ENCODE measurements around the gene UHRF2. TPM values are rescaled to one million over a fixed set of nuclear protein-coding genes. Genes with fewer than 3 reads are reported as not detected.

The UHRF2 gene
- total RNA-seq, 1 experiment from 2014 or later, result 39.0 TPM

DNA sequence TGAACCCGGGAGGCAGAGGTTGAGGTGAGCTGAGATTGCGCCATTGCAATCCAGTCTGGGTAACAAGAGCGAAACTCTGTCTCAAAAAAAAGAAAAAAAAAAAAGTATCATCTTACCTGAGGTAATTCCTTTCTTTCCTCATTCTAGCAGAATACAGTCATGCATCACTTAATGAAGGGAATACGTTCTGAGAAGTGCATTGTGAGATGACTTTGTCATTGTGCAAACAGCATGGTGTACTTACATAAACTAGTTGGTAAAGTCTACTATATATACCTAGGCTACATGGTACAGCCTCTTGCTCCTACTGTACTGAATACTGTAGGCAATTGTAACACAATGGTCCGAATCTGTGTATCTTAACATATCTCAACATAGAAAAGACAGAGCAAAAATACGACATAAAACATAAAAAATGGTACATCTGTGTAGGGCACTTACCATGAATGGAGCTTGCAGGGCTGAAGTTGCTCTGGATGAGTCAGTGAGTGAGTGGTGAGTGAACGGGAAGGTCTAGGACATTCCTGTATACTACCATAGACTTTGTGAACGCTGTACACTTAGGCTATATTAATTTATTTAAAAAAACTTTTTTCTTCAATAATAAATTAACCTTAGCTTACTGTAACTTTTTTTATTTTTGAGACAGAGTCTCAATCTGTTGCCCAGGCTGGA, 132.2 kb downstream of the UHRF2 start:
- ChIA-PET POLR2A (no interaction called here), CTCF (no interaction called here)
- H3K36me3 Mint-ChIP-seq, result peaks cover 45% of the 10 kb centered on the region
- H3K27ac Mint-ChIP-seq, result no peak overlapping the region
- DNase-seq (ENCODE audit: low spot score) (no peak), ATAC-seq (no peak)
- H3K4me1 Mint-ChIP-seq, result no peaks in the 10 kb centered on the region
- no peaks in the 10 kb centered on the region for H3K9me3 Mint-ChIP-seq
- H3K4me3 Mint-ChIP-seq, result no peak overlapping the region
- H3K27me3 Mint-ChIP-seq (ENCODE audit: low read depth), result no peaks in the 10 kb centered on the region
- TF ChIP-seq, protein P1, sequence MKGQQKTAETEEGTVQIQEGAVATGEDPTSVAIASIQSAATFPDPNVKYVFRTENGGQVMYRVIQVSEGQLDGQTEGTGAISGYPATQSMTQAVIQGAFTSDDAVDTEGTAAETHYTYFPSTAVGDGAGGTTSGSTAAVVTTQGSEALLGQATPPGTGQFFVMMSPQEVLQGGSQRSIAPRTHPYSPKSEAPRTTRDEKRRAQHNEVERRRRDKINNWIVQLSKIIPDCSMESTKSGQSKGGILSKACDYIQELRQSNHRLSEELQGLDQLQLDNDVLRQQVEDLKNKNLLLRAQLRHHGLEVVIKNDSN (CRISPR knock-in tag; IDR thresholded peaks at IDR 0.05), result no peak
- TF ChIP-seq, protein P2, sequence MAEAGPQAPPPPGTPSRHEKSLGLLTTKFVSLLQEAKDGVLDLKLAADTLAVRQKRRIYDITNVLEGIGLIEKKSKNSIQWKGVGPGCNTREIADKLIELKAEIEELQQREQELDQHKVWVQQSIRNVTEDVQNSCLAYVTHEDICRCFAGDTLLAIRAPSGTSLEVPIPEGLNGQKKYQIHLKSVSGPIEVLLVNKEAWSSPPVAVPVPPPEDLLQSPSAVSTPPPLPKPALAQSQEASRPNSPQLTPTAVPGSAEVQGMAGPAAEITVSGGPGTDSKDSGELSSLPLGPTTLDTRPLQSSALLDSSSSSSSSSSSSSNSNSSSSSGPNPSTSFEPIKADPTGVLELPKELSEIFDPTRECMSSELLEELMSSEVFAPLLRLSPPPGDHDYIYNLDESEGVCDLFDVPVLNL (CRISPR knock-in tag; IDR thresholded peaks at IDR 0.05; ENCODE audit: borderline replicate concordance, low read depth), result no peak
- TF ChIP-seq FOXJ3 (CRISPR knock-in tag; IDR thresholded peaks at IDR 0.05; ENCODE audit: borderline replicate concordance) (no peak), IRF1 (CRISPR knock-in tag; IDR thresholded peaks at IDR 0.05) (no peak), NR2C2 (CRISPR knock-in tag; IDR thresholded peaks at IDR 0.05) (no peak), ETV6 (CRISPR knock-in tag; IDR thresholded peaks at IDR 0.05) (no peak), CREB1 (CRISPR knock-in tag; IDR thresholded peaks at IDR 0.05) (no peak), TEAD1 (CRISPR knock-in tag; IDR thresholded peaks at IDR 0.05) (no peak), SMAD4 (CRISPR knock-in tag; IDR thresholded peaks at IDR 0.05) (no peak), FOXK1 (CRISPR knock-in tag; IDR thresholded peaks at IDR 0.05) (no peak), FOXP1 (CRISPR knock-in tag; IDR thresholded peaks at IDR 0.05; ENCODE audit: borderline replicate concordance) (no peak), TEAD4 (CRISPR knock-in tag; IDR thresholded peaks at IDR 0.05) (no peak)
- TF ChIP-seq, protein P3, sequence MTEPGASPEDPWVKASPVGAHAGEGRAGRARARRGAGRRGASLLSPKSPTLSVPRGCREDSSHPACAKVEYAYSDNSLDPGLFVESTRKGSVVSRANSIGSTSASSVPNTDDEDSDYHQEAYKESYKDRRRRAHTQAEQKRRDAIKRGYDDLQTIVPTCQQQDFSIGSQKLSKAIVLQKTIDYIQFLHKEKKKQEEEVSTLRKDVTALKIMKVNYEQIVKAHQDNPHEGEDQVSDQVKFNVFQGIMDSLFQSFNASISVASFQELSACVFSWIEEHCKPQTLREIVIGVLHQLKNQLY (CRISPR knock-in tag; IDR thresholded peaks at IDR 0.05), result no peak
- TF ChIP-seq, protein P4, sequence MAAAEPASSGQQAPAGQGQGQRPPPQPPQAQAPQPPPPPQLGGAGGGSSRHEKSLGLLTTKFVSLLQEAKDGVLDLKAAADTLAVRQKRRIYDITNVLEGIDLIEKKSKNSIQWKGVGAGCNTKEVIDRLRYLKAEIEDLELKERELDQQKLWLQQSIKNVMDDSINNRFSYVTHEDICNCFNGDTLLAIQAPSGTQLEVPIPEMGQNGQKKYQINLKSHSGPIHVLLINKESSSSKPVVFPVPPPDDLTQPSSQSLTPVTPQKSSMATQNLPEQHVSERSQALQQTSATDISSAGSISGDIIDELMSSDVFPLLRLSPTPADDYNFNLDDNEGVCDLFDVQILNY (CRISPR knock-in tag; IDR thresholded peaks at IDR 0.05), result no peak

DNA sequence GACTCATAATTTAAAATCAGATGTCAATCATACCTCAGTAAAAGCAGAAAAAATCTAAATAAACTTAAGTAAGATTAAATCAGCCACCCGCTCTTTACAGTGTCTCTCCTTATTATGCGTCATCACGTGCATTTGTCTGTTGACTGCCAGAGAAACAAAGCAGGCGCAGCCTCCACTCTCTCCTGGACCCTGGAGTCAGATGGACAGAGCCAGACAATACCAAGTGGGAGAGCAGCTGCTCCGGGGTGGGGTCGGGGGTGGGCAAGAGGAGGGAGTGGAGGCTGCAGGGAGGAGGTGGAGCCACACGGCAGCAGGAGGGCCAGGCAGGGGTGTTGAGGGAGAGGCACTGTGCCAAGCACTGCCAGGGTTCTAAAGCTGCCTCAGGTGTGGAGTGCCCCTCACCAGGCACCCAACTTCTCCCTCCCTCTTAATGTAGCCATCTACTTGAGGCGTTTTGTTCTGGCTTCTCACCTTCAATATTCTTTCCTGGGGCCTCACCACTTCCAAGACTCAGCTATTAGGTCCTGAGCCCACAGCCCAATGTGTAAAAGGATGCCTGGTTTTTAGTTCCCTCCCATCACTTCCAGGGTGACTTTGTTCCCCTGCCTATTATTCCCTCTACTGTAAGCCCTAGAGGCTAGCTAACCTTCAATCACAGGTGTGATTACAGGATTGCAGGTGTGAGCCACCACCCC, 136.3 kb downstream of the UHRF2 start:
- Mint-ChIP-seq H3K36me3 (peaks cover 55% of the 10 kb centered on the region), H3K4me1 (no peaks in the 10 kb centered on the region), H3K9me3 (no peaks in the 10 kb centered on the region), H3K4me3 (no peak overlapping the region), H3K27me3 (ENCODE audit: low read depth) (no peaks in the 10 kb centered on the region), H3K27ac (no peak overlapping the region)
- POLR2A ChIA-PET, result interaction anchor here (0.5 kb wide), 1 partner anchor 99 kb away, joined by 3 read pairs; no protein-coding TSS in a partner anchor
- ATAC-seq (no peak), DNase-seq (ENCODE audit: low spot score) (no peak)
- CTCF ChIA-PET, result interaction anchor here (0.6 kb wide), 1 partner anchor 145 kb away, joined by 3 read pairs; no protein-coding TSS in a partner anchor
- TF ChIP-seq SP1 (CRISPR knock-in tag; conservative IDR thresholded peaks at IDR 0.05) (no peak), NFATC4 (CRISPR knock-in tag; IDR thresholded peaks at IDR 0.05) (no peak), ZBTB21 (CRISPR knock-in tag; IDR thresholded peaks at IDR 0.05; ENCODE audit: borderline replicate concordance) (no peak), ZNF281 (CRISPR knock-in tag; IDR thresholded peaks at IDR 0.05) (no peak), NR1H2 (CRISPR knock-in tag; IDR thresholded peaks at IDR 0.05) (no peak), EMX1 (CRISPR knock-in tag; IDR thresholded peaks at IDR 0.05) (no peak), GABPB1 (CRISPR knock-in tag; IDR thresholded peaks at IDR 0.05) (no peak)
- TF ChIP-seq, protein P5, sequence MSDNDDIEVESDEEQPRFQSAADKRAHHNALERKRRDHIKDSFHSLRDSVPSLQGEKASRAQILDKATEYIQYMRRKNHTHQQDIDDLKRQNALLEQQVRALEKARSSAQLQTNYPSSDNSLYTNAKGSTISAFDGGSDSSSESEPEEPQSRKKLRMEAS (CRISPR knock-in tag; IDR thresholded peaks at IDR 0.05), result no peak
- TF ChIP-seq, protein P6, sequence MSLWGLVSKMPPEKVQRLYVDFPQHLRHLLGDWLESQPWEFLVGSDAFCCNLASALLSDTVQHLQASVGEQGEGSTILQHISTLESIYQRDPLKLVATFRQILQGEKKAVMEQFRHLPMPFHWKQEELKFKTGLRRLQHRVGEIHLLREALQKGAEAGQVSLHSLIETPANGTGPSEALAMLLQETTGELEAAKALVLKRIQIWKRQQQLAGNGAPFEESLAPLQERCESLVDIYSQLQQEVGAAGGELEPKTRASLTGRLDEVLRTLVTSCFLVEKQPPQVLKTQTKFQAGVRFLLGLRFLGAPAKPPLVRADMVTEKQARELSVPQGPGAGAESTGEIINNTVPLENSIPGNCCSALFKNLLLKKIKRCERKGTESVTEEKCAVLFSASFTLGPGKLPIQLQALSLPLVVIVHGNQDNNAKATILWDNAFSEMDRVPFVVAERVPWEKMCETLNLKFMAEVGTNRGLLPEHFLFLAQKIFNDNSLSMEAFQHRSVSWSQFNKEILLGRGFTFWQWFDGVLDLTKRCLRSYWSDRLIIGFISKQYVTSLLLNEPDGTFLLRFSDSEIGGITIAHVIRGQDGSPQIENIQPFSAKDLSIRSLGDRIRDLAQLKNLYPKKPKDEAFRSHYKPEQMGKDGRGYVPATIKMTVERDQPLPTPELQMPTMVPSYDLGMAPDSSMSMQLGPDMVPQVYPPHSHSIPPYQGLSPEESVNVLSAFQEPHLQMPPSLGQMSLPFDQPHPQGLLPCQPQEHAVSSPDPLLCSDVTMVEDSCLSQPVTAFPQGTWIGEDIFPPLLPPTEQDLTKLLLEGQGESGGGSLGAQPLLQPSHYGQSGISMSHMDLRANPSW (CRISPR knock-in tag; conservative IDR thresholded peaks at IDR 0.05; ENCODE audit: low read depth), result no peak
- TF ChIP-seq, protein P7, sequence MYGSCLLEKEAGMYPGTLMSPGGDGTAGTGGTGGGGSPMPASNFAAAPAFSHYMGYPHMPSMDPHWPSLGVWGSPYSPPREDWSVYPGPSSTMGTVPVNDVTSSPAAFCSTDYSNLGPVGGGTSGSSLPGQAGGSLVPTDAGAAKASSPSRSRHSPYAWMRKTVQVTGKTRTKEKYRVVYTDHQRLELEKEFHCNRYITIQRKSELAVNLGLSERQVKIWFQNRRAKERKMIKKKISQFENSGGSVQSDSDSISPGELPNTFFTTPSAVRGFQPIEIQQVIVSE (CRISPR knock-in tag; IDR thresholded peaks at IDR 0.05; ENCODE audit: borderline replicate concordance), result no peak
